ENCODE measurements around the gene NUDT5. TPM values are rescaled to one million over a fixed set of nuclear protein-coding genes. Genes with fewer than 3 reads are reported as not detected.

NUDT5 gene
- total RNA-seq, 4 donors from 2014 or later, result 28.0 to 36.5 (median 35.2) TPM

DNA sequence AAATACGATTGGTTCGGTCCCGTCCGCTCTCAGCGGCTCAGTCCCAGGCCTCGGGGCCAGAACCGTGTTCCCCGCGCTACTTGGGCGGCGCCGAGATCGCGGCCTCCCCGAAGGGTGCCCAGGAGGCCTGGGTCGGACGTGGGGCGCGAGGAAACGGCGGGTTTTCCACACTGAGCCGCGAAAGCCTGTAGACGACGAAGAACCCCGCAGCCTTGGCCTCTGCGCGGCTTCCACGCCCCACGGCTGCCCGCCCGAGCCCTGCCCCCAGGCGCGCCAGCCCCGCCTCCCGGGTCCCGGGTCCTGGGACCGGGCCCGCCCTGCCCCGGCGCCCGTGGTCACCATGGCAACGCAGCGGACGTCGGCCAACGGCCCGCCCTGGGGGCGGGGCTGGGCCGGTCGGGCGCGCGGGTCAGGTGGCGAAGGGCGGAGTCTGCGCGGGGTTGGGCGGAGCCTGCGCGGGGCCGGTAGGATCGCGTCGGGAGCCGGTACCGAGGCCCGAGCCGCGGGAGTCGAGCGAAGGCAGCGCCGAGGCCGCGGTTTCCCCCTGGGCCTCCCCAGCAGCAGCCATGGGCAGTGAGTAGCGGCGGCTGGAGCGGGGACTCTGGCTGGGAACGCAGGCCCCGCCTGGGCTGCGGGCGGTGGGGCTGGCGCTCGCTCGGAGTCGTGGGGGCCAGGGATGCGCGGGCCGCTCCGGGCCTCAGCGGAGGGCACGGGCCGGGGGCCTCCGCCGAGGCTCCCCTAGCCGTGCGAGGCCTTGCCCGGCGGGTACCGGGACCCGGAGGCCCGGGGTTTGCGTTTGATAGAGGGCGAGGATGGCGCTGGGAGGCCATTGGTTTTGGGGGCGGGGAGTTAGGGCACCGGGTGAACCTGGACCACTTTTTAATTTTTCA is 66.2 kb downstream of the NUDT5 start, which contains the start of gene SEC61A2:
TSS of gene SEC61A2 (plus strand) at position 456 of the 890 bp plus-strand sequence. CDS start at position 567, 111 bp downstream.
- WGBS, 2 donors, result 0% methylated on average over 37 to 104 of the region's 108 CpGs
- H3K4me3 ChIP-seq (ENCODE audit: low read depth, poor library complexity, severe bottlenecking), result peak within 1 kb of the TSS; percentile 81
- peak; percentile 90 to 99 for DNase-seq (ENCODE audit: low spot score in 2 of 2)
- intact Hi-C loops (cut with DNase I; ENCODE audit: low total_unique reads), result no loop called here
- no peak for TF ChIP-seq POLR2A (IDR thresholded peaks at IDR 0.05)
- TF ChIP-seq, protein P1, sequence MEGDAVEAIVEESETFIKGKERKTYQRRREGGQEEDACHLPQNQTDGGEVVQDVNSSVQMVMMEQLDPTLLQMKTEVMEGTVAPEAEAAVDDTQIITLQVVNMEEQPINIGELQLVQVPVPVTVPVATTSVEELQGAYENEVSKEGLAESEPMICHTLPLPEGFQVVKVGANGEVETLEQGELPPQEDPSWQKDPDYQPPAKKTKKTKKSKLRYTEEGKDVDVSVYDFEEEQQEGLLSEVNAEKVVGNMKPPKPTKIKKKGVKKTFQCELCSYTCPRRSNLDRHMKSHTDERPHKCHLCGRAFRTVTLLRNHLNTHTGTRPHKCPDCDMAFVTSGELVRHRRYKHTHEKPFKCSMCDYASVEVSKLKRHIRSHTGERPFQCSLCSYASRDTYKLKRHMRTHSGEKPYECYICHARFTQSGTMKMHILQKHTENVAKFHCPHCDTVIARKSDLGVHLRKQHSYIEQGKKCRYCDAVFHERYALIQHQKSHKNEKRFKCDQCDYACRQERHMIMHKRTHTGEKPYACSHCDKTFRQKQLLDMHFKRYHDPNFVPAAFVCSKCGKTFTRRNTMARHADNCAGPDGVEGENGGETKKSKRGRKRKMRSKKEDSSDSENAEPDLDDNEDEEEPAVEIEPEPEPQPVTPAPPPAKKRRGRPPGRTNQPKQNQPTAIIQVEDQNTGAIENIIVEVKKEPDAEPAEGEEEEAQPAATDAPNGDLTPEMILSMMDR (IDR thresholded peaks at IDR 0.05), result no peak

DNA sequence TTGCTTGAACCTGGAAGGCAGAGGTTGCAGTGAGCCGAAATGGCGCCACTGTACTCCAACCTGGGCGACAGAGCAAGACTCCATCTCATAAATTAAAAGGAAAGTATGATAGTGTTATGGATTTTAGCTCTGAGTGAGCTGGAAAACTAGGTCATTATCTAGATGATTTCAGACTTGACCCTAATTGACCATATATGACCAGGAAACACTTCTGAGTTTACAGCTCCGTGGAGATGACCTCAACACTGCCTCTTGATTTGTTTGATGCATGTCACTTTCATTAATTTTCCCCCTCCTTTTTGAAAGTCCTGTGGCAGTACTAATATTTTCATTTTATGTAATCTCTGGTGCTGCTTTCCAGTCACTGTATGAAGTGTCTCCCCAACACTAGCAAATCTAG is 74.0 kb downstream of the NUDT5 start:
- TF ChIP-seq POLR2A (IDR thresholded peaks at IDR 0.05), result no peak
- TF ChIP-seq, protein P1 (IDR thresholded peaks at IDR 0.05), result no peak
- 87 to 94% methylated on average over 4 of the region's 4 CpGs for WGBS, 2 donors

More for the DNA sequence above, 74.0 kb downstream of the NUDT5 start:
- intact Hi-C loops (cut with DNase I; ENCODE audit: low total_unique reads), result no loop called here
- no peak overlapping the region for H3K4me3 ChIP-seq (ENCODE audit: low read depth, poor library complexity, severe bottlenecking)
- no peak for DNase-seq (ENCODE audit: low spot score in 2 of 2)

MicroRNAs within 50 kb of the gene (microRNA counts, 767-probe panel; counts per million panel counts)
- 0 to 358 counts per million in 2 donors for microRNA hsa-miR-548ak

Small RNA genes within 50 kb of the gene (microRNA-seq; reads per million reads assigned to microRNA genes)
- 0 reads per million in 2 donors for gene MIR548AK (ENCODE audit: borderline number of aligned reads in 1 of 2, borderline replicate concordance in 2 of 2)

Other genes starting within 250 kb of the NUDT5 start
- 10 to 100 TPM; 20.6 to 24.8 (median 21.9) TPM for gene UPF2, start 153.1 kb downstream of the NUDT5 start, total RNA-seq
- gene DHTKD1, start 126.9 kb downstream of the NUDT5 start, total RNA-seq, result 10 to 100 TPM in 3 of 4 donors, 1 to 10 TPM in 1; 9.7 to 18.7 (median 13.1) TPM
- 10 to 100 TPM in 1 of 4 donors, 1 to 10 TPM in 3; 5.3 to 14.5 (median 6.8) TPM for gene SEC61A2, start 66.2 kb downstream of the NUDT5 start, total RNA-seq
- 10 to 100 TPM; 40.1 to 77.4 (median 58.8) TPM for gene CDC123, start 297 bp upstream of the NUDT5 start, total RNA-seq
- gene CAMK1D, start 153.7 kb upstream of the NUDT5 start, total RNA-seq, result 10 to 100 TPM; 29.7 to 36.7 (median 33.3) TPM

Data from lower leg skin (tissue), 4 donors.